Mesothelial cell of epicardium (in vitro differentiated cells): ENCODE measurements around the gene TDRD3. TPM values are rescaled to one million over a fixed set of nuclear protein-coding genes. Genes with fewer than 3 reads are reported as not detected.
A peak's percentile ranks its signal among the peaks of the same experiment; 100 is the strongest.

Source experiments
- DNase-seq, 2 experiments: peaks; one replicate each; pipeline ENCODE4 v3.0.0; 2021; ENCODE audit warnings: low spot score in 2 of 2; ENCODE audit not compliant: unreplicated experiment in 2 of 2
- H3K27ac Mint-ChIP-seq: 2 replicates; pipeline ENCODE4 v1.8.0; 2021; ENCODE audit warnings: mixed read lengths
- H3K27me3 Mint-ChIP-seq: 2 replicates; pipeline ENCODE4 v1.8.0; 2021; ENCODE audit warnings: low read depth, mixed read lengths
- H3K36me3 Mint-ChIP-seq: 2 replicates; pipeline ENCODE4 v1.8.0; 2021; ENCODE audit warnings: mixed read lengths
- H3K4me1 Mint-ChIP-seq: 2 replicates; pipeline ENCODE4 v1.8.0; 2021; ENCODE audit warnings: mixed read lengths
- H3K4me3 Mint-ChIP-seq: 2 replicates; pipeline ENCODE4 v1.8.0; 2021; ENCODE audit warnings: mild to moderate bottlenecking, moderate library complexity, mixed read lengths
- H3K9me3 Mint-ChIP-seq: 2 replicates; pipeline ENCODE4 v1.8.0; 2021; ENCODE audit warnings: mixed read lengths
- total RNA-seq: library from RNA; stranded (reverse); gene quantifications from 3 replicates; pipeline ENCODE4 v1.2.1, GENCODE V29; 2021
- TF ChIP-seq, protein P1 (sequence below): fragments of 200-600 bp; sonication (generic); IDR thresholded peaks from one replicate; pipeline ENCODE4 v1.5.0; 2021; ENCODE audit warnings: antibody characterized with exemption; ENCODE audit not compliant: unreplicated experiment

Gene TDRD3
- total RNA-seq, 1 donor from 2014 or later, result 50.6 TPM

- Mint-ChIP-seq H3K27ac (no peak overlapping the region), H3K27me3 (no peaks in the 10 kb centered on the region), H3K4me3 (no peak overlapping the region), H3K9me3 (peaks cover 11% of the 10 kb centered on the region), H3K4me1 (peaks cover 32% of the 10 kb centered on the region), H3K36me3 (peaks cover 2% of the 10 kb centered on the region)
- TF ChIP-seq, protein P1, sequence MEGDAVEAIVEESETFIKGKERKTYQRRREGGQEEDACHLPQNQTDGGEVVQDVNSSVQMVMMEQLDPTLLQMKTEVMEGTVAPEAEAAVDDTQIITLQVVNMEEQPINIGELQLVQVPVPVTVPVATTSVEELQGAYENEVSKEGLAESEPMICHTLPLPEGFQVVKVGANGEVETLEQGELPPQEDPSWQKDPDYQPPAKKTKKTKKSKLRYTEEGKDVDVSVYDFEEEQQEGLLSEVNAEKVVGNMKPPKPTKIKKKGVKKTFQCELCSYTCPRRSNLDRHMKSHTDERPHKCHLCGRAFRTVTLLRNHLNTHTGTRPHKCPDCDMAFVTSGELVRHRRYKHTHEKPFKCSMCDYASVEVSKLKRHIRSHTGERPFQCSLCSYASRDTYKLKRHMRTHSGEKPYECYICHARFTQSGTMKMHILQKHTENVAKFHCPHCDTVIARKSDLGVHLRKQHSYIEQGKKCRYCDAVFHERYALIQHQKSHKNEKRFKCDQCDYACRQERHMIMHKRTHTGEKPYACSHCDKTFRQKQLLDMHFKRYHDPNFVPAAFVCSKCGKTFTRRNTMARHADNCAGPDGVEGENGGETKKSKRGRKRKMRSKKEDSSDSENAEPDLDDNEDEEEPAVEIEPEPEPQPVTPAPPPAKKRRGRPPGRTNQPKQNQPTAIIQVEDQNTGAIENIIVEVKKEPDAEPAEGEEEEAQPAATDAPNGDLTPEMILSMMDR, result no peak
- no peak for DNase-seq
Measured at GRCh38 chr13:60352644-60353043, 44.4 kb upstream of the TDRD3 start.

DNA sequence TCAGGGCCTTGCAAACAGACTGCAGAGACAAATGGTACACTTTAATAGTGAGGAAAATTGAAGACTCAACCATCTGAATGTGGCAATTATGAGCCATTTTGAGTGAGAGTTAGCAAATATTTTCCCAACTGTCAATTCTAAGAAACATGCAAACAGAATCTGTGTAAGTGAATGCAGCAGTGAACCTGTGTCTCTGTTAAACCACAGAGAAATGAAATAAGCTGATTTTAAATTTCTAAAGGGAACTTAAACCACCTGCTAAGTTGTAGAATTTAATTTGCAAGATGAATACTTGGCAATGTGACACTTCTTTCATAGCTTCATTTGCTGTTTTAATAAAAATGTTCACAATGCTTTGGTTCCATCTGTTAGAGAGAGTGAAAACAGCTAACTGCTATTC lies 42.0 kb upstream of the TDRD3 start:
- no peak overlapping the region for H3K4me3 Mint-ChIP-seq
- H3K9me3 Mint-ChIP-seq, result peaks cover 11% of the 10 kb centered on the region
- no peaks in the 10 kb centered on the region for H3K27me3 Mint-ChIP-seq
- peaks cover 29% of the 10 kb centered on the region for H3K4me1 Mint-ChIP-seq
- TF ChIP-seq, protein P1, result no peak
- no peak overlapping the region for H3K27ac Mint-ChIP-seq
- no peak for DNase-seq
- H3K36me3 Mint-ChIP-seq, result peaks cover 2% of the 10 kb centered on the region

GRCh38 chr13:60356970-60357369 lies 40.0 kb upstream of the TDRD3 start:
- TF ChIP-seq, protein P1, result no peak
- Mint-ChIP-seq H3K27me3 (no peaks in the 10 kb centered on the region), H3K36me3 (peaks cover 2% of the 10 kb centered on the region), H3K27ac (no peak overlapping the region), H3K4me1 (peaks cover 18% of the 10 kb centered on the region), H3K4me3 (no peak overlapping the region), H3K9me3 (peaks cover 11% of the 10 kb centered on the region)
- DNase-seq, result no peak

- no peaks in the 10 kb centered on the region for H3K36me3 Mint-ChIP-seq
- no peak for DNase-seq
- peaks cover 4% of the 10 kb centered on the region for H3K9me3 Mint-ChIP-seq
- peaks cover 18% of the 10 kb centered on the region for H3K4me1 Mint-ChIP-seq
- no peaks in the 10 kb centered on the region for H3K27me3 Mint-ChIP-seq
- H3K4me3 Mint-ChIP-seq, result no peak overlapping the region
- H3K27ac Mint-ChIP-seq, result no peak overlapping the region
- TF ChIP-seq, protein P1, result no peak
Measured at GRCh38 chr13:60358453-60358852, 38.6 kb upstream of the TDRD3 start.

- H3K27ac Mint-ChIP-seq, result no peak overlapping the region
- DNase-seq, result no peak
- H3K4me3 Mint-ChIP-seq, result no peak overlapping the region
- TF ChIP-seq, protein P1, result no peak
- no peaks in the 10 kb centered on the region for H3K36me3 Mint-ChIP-seq
- peaks cover 5% of the 10 kb centered on the region for H3K9me3 Mint-ChIP-seq
- H3K4me1 Mint-ChIP-seq, result peaks cover 5% of the 10 kb centered on the region
- H3K27me3 Mint-ChIP-seq, result no peaks in the 10 kb centered on the region
Measured at GRCh38 chr13:60363288-60363687, 33.7 kb upstream of the TDRD3 start.

GRCh38 chr13:60369242-60369641 lies 27.8 kb upstream of the TDRD3 start:
- no peak for DNase-seq
- H3K4me1 Mint-ChIP-seq, result peaks cover 2% of the 10 kb centered on the region

More at GRCh38 chr13:60369242-60369641, 27.8 kb upstream of the TDRD3 start:
- H3K27ac Mint-ChIP-seq, result no peak overlapping the region
- H3K9me3 Mint-ChIP-seq, result no peaks in the 10 kb centered on the region
- H3K27me3 Mint-ChIP-seq, result no peaks in the 10 kb centered on the region
- no peaks in the 10 kb centered on the region for H3K36me3 Mint-ChIP-seq
- H3K4me3 Mint-ChIP-seq, result no peak overlapping the region
- TF ChIP-seq, protein P1, result peak; percentile 60
